GM08714 (cell line): ENCODE measurements around the gene PEX10.

Source experiments
- H3K4me3 ChIP-seq: fragments of 200-500 bp; sonication (Bioruptor generic); 2 replicates; pipeline ENCODE4 v1.5.1; 2014; ENCODE audit warnings: mild to moderate bottlenecking, low read length, inconsistent platforms
- ZNF274 ChIP-seq: IDR thresholded peaks from 2 replicates; pipeline ENCODE4 v1.6.1; 2012; ENCODE audit warnings: mild to moderate bottlenecking, low read depth, low read length

The PEX10 gene

DNA sequence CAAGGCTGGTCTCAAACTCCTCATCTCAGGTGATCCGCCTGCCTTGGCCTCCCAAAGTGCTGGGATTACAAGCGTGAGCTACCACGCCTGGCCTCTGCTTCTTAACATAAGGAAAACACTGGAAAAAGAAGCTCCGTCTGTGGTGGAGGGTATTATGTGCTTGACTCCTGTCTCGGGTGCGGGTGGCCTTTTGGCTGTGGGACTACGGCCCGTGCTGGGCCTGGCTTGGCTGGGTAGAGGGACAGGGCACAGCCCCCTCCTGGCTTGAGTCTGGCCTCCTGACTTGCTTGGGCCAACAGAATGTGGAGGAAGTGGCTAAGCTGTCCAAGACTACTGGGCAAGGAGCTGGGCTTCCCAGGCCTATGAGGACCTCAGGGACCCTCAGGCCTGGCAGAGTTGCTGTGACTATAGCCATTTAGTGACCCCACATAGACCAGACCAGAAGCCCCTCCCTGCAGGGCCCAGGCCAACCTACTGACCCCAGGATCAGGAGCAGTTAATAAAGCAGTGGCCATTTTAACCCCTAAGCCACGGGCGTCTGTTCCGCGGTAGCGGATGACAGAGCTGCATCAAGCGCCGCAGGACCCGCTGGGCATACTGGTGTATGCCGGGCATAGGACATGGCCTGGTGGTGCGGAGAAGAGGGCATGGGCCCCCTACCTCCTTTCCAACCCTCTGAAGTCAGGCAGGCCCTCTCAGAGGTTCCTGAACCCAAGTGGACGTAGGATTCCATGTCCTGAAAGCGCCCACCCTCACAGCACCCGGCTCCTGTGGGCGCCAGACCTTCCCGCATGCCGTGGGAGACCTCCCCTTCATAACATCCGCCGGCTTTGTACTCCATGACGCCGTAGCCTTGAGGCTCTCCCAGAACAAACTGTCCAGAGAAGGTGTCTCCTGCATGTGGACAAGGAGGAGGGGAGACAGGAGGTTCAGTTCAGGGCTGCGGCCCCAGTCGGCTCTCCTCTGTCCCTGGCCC, 25.4 kb downstream of the PEX10 start:
- TF ChIP-seq ZNF274 = no peak
- H3K4me3 ChIP-seq = no peak overlapping the region

- no peak overlapping the region for H3K4me3 ChIP-seq
- TF ChIP-seq ZNF274 = no peak
Observed at GRCh38 chr1:2385606-2386280, 26.6 kb downstream of the PEX10 start.

- no peak overlapping the region for H3K4me3 ChIP-seq
- no peak for TF ChIP-seq ZNF274
Observed at GRCh38 chr1:2384941-2385481, 27.4 kb downstream of the PEX10 start.

DNA sequence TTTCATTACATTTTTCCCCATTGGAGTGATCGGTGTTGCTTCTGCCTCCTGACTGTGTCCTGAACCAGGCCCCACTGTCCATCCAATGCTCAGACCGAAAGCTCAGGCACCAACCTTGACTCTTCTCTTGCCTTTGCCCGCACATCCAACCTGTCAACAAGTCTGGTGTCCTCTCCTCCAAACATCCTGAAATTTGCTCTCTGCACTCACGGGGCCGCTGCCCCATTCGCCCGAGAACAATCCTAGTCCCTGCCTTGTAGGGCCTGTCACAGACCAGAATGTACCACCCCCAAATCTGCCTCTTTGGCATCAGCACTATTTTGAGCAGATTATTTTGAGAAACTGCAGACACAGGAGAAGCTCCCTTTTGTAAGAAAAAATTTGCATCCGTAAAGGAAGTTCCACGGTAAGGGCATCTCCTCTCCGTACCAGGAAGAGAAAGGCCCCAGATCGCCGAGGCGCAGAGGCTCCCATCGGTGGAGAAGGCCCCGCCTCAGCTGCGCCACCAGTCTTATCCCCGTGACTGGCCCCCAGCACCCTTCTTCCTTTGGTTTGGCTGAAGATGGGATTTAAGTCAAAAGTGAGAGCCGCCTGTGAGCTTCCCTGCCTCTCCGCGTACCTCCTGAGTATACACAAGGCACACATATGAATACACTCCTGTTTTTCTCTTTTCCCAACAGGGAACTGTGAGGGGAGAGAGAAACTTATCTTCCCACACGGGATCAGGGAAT, 28.1 kb downstream of the PEX10 start:
- TF ChIP-seq ZNF274 = no peak

GRCh38 chr1:2383576-2383975, 28.8 kb downstream of the PEX10 start:
- no peak for TF ChIP-seq ZNF274
- no peak overlapping the region for H3K4me3 ChIP-seq

More for the DNA sequence above, 28.1 kb downstream of the PEX10 start:
- H3K4me3 ChIP-seq = no peak overlapping the region

- no peak for TF ChIP-seq ZNF274
- no peak overlapping the region for H3K4me3 ChIP-seq
Observed at GRCh38 chr1:2382621-2383361, 29.6 kb downstream of the PEX10 start.

DNA sequence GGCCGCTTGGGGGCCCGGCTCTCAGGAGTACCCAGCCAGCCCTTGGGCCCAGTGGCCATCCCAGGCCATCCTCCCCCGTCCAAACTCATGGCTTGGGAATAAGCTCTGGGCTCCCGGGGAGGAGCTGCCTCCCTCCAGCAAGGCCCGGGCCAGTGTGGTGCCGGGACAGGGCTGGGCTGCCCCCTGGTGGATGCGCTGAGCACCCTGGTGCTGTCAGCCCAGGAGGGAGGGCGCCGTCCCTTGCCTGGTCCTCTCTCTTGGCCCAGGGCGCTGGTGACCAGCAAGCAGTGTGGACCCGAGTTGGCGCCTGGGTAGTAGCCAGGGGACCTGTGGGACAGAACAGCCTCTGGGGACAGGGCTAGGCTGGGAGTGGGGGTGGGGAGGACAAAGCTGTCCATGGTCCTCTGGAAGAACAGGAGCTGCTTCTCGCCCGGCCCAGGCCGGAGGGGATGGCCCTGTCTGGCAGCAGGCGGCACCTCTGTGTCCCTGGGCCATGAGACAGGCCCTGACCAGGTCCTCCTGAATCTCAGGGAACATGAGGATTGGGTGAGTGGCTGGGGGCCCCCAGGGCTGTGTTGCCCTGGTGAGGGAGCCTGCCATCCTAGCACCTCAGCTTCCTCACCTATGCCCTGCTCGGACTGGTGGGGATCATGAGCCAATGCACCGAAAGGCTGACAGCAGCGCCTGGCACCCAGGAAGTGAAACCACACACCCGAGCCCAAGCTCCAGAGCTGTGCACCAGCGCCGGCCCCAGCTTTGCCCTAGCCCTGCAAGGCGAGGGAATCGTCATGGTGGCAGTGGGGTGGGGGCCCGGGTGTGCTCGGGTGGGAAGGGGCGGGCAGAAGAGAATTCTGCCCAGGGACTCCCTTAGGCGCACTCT, 30.4 kb downstream of the PEX10 start:
- no peak overlapping the region for H3K4me3 ChIP-seq
- TF ChIP-seq ZNF274 = no peak

GRCh38 chr1:2380816-2381591, 31.4 kb downstream of the PEX10 start:
- no peak for TF ChIP-seq ZNF274
- no peak overlapping the region for H3K4me3 ChIP-seq

- H3K4me3 ChIP-seq = no peak overlapping the region
- no peak for TF ChIP-seq ZNF274
Observed at GRCh38 chr1:2379733-2380404, 32.5 kb downstream of the PEX10 start.

DNA sequence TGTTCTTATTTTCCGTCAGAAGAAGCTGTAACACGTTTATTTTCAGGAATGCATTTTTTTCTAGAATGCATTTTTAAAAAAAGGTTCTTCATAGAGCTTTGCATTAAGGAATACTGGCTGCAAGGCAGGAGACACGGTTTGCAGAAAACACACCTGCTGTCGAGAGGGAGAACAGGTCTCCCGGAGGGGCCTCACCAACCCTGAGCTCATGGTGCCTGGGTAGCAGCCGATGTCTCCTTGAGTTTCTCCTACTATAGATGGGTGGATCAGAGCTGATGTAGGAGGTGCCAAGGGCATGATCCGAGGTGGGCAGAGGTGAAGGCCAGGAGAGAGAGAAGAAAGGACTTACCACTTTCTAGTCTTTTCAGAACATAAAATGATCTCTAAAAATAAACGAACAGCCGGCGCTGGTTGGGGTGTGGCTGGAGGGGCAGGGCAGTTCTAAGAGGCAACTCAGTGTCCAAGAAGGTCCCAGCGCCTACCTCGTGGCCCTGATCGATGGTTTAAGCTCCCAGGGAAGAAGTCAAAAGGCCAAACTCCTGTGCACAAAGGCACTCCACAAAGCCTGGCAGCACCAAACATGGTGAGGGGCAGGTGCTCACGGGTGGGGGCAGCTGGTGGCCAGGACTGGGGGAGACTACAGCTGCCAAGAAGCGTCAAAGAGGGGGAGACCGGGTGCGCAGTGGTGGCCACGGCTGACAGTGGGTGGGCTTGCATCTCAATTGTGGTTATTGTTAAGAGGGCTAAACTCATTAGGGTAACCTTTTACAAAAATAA, 33.2 kb downstream of the PEX10 start:
- no peak overlapping the region for H3K4me3 ChIP-seq
- TF ChIP-seq ZNF274 = no peak

DNA sequence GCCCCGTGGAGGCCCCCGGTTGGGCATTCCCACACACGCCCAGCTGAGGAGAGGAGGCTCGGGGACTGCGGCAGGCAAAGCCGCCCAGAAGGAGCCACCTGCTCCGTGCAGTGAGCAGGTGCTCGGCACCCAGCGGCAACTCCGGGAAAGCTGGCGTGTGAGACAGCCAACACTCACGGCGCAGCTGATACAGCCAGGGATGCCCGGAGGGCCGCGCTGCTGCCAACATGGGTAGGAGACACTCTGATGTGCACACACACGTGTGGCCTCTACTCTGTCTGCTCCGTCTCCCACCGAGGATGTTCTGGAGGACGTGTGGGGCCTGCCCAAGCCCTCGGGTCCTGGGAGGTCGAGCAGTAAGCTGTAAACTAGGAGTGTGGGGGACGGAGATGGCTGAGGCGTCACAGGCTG, 33.9 kb downstream of the PEX10 start:
- H3K4me3 ChIP-seq = no peak overlapping the region
- TF ChIP-seq ZNF274 = no peak
